GM23338 (cell line): ENCODE measurements around the gene LILRA6. TPM values are rescaled to one million over a fixed set of nuclear protein-coding genes. Genes with fewer than 3 reads are reported as not detected.

ENCODE experiments used
- ATAC-seq: fragments of 200-7000 bp; cut with Tn5 transposase; 3 replicates; pipeline ENCODE4 v1.9.1; 2020
- DNase-seq: peaks from one replicate; pipeline ENCODE4 v3.0.0-alpha.2; 2015; ENCODE audit warnings: low spot score
- H2AFZ ChIP-seq: fragments of 200-600 bp; sonication (generic); 2 replicates; pipeline ENCODE4 v1.8.0; 2016; ENCODE audit warnings: antibody characterized with exemption, mild to moderate bottlenecking, moderate library complexity
- H3F3A ChIP-seq: fragments of 200-600 bp; sonication (generic); replicated peaks from 2 replicates; pipeline ENCODE4 v1.8.0; 2017; ENCODE audit warnings: antibody characterized with exemption, mixed run types, low read depth
- H3K27ac ChIP-seq: fragments of 200-600 bp; sonication (generic); 2 replicates; pipeline ENCODE4 v1.6.1; 2016; ENCODE audit warnings: low read depth
- H3K27me3 ChIP-seq: fragments of 200-600 bp; sonication (generic); 2 replicates; pipeline ENCODE4 v1.8.0; 2016; ENCODE audit warnings: mild to moderate bottlenecking, mixed run types, moderate library complexity; ENCODE audit not compliant: insufficient read depth
- H3K36me3 ChIP-seq: fragments of 200-600 bp; sonication (generic); 2 replicates; pipeline ENCODE4 v1.8.0; 2016; ENCODE audit warnings: mild to moderate bottlenecking; ENCODE audit not compliant: insufficient read depth
- H3K4me1 ChIP-seq: fragments of 200-600 bp; sonication (generic); 2 replicates; pipeline ENCODE4 v1.8.0; 2016; ENCODE audit warnings: mild to moderate bottlenecking, moderate library complexity; ENCODE audit not compliant: insufficient read depth
- H3K4me2 ChIP-seq: fragments of 200-600 bp; sonication (generic); 2 replicates; pipeline ENCODE4 v1.7.1; 2017; ENCODE audit warnings: mixed run types
- H3K4me3 ChIP-seq: fragments of 200-600 bp; sonication (generic); 2 replicates; pipeline ENCODE4 v1.6.1; 2016; ENCODE audit warnings: mixed run types
- H3K79me2 ChIP-seq: fragments of 200-600 bp; sonication (generic); replicated peaks from 2 replicates; pipeline ENCODE4 v1.8.0; 2017; ENCODE audit warnings: mild to moderate bottlenecking; ENCODE audit not compliant: insufficient read depth
- H3K9me2 ChIP-seq: fragments of 200-600 bp; sonication (generic); 2 replicates; pipeline ENCODE4 v1.8.0; 2017; ENCODE audit not compliant: insufficient read depth
- H4K20me1 ChIP-seq: fragments of 200-600 bp; sonication (generic); replicated peaks from 2 replicates; pipeline ENCODE4 v1.8.0; 2017; ENCODE audit warnings: mild to moderate bottlenecking; ENCODE audit not compliant: insufficient read depth
- H3K27ac Mint-ChIP-seq: 2 replicates; pipeline ENCODE4 v1.8.0; 2020; ENCODE audit warnings: inconsistent platforms, mild to moderate bottlenecking, moderate library complexity, mixed read lengths
- H3K27me3 Mint-ChIP-seq: 3 replicates; pipeline ENCODE4 v1.8.0; 2022; ENCODE audit warnings: low read depth, mild to moderate bottlenecking, moderate library complexity, mixed read lengths, inconsistent platforms; ENCODE audit not compliant: insufficient read depth, poor library complexity
- H3K36me3 Mint-ChIP-seq: 3 replicates; pipeline ENCODE4 v1.8.0; 2021; ENCODE audit warnings: low read depth, mild to moderate bottlenecking, inconsistent platforms, moderate library complexity, mixed read lengths
- H3K4me1 Mint-ChIP-seq: 3 replicates; pipeline ENCODE4 v1.8.0; 2020; ENCODE audit warnings: mild to moderate bottlenecking, inconsistent platforms, mixed read lengths
- H3K4me3 Mint-ChIP-seq: 3 replicates; pipeline ENCODE4 v1.8.0; 2021; ENCODE audit warnings: moderate library complexity, mild to moderate bottlenecking, inconsistent platforms, mixed read lengths
- H3K9me3 Mint-ChIP-seq: 3 replicates; pipeline ENCODE4 v1.8.0; 2020; ENCODE audit warnings: moderate library complexity, mild to moderate bottlenecking, inconsistent platforms, mixed read lengths
- ETS1 ChIP-seq: IDR thresholded peaks from 2 replicates; pipeline ENCODE4 v1.6.1; 2016; ENCODE audit warnings: antibody characterized with exemption
- EZH2 ChIP-seq: fragments of 200-600 bp; sonication (generic); IDR thresholded peaks from one replicate; pipeline ENCODE4 v1.8.0; 2017; ENCODE audit warnings: antibody characterized with exemption, mild to moderate bottlenecking, low read depth; ENCODE audit not compliant: unreplicated experiment
- EZH2phosphoT487 ChIP-seq: fragments of 200-600 bp; sonication (generic); IDR thresholded peaks from one replicate; pipeline ENCODE4 v1.8.1; 2018; ENCODE audit warnings: antibody characterized with exemption; ENCODE audit not compliant: unreplicated experiment
- JUNB ChIP-seq: IDR thresholded peaks from one replicate; pipeline ENCODE4 v1.6.1; 2016; ENCODE audit warnings: antibody characterized with exemption; ENCODE audit not compliant: unreplicated experiment
- POLR2AphosphoS5 ChIP-seq: IDR thresholded peaks from 2 replicates; pipeline ENCODE4 v1.6.1; 2016; ENCODE audit warnings: antibody characterized with exemption, low read depth
- STAT1 ChIP-seq: IDR thresholded peaks from one replicate; pipeline ENCODE4 v1.6.1; 2016; ENCODE audit warnings: antibody characterized with exemption; ENCODE audit not compliant: unreplicated experiment
- ZNF114 ChIP-seq: fragments of 250-450 bp; sonication (Bioruptor Pico); IDR thresholded peaks from 2 replicates; pipeline ENCODE4 v1.5.0; 2020; ENCODE audit warnings: mild to moderate bottlenecking, moderate library complexity
- ZNF462 ChIP-seq: fragments of 250-450 bp; sonication (Bioruptor Pico); IDR thresholded peaks from 2 replicates; pipeline ENCODE4 v1.5.0; 2020; ENCODE audit warnings: mild to moderate bottlenecking, moderate library complexity
- polyA plus RNA-seq: library from polyadenylated mRNA; unstranded; fragments of >200 nt; fragmentation: Nextera tagmentation; extraction: Ambion mirVana; gene quantifications from 2 replicates; pipeline ENCODE4 v1.2.1, GENCODE V29; 2016
- total RNA-seq: library from RNA; depleted of rRNA; stranded (reverse); fragments of >200 nt; shearing (Covaris generic); gene quantifications from 2 replicates; pipeline ENCODE4 v1.2.3, GENCODE V29; 2014
- TF ChIP-seq, protein P1 (sequence below): IDR thresholded peaks from one replicate; pipeline ENCODE4 v1.6.1; 2018; ENCODE audit warnings: antibody characterized with exemption; ENCODE audit not compliant: unreplicated experiment

Gene LILRA6
- total and polyA plus RNA-seq, 2 experiments from 2014 or later = not detected

- TF ChIP-seq ZNF462 (CRISPR knock-in tag) (no peak), EZH2phosphoT487 (no peak), ZNF114 (CRISPR knock-in tag) (no peak)
Observed at GRCh38 chr19:54248016-54248601, 5.5 kb upstream of the LILRA6 start (continued).

DNA sequence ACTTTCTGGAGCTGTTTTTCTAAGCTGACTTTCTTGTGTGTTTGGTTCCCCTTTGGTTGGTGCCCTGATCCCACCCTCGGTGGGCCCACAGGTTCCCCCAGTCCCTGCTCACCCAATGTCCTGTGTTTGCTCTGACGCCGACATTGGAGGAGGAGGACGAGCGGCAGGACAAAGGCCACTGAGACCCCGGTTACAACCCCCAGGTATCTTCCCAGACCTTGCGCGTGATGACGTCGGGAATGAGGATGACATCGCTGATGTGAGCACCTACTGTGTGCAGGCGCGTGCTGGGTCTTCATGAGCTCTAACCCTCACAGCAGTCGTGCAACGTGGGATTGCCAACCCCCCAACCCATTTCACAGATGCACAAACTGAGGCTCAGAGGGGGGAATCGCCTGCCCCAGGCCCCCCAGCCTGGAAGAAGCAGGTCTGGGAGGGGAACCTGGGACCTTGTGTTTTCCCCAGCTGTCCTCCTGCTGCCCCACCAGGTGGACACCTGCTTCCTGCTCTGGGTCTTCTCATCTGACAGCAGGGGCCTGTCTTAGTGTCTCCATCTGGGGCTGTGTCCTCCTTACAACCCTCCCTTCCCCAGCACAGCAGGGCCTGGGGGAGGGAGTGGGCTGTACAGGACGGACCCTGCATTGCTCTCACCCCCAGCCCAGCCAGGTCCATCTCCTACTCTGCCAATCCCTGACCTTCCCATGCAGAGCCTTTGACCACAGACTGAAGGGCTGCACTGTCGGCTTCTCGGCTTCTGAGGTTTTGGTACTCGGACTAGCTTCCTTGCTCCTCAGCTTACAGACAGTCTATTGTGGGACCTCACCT lies 4.7 kb upstream of the LILRA6 start:
- Histone ChIP-seq H3K27ac (no peak overlapping the region), H3K4me3 (no peak overlapping the region), H3F3A (no peaks in the 10 kb centered on the region), H3K4me1 (no peaks in the 10 kb centered on the region), H2AFZ (no peak overlapping the region), H3K9me2 (no peaks in the 10 kb centered on the region), H4K20me1 (no peaks in the 10 kb centered on the region), H3K4me2 (no peak overlapping the region), H3K27me3 (no peaks in the 10 kb centered on the region), H3K36me3 (no peaks in the 10 kb centered on the region), H3K79me2 (no peaks in the 10 kb centered on the region)
- no peaks in the 10 kb centered on the region for H3K4me1 Mint-ChIP-seq
- ATAC-seq (no peak), DNase-seq (no peak)
- H3K4me3 Mint-ChIP-seq = no peak overlapping the region
- H3K27me3 Mint-ChIP-seq = no peaks in the 10 kb centered on the region
- no peaks in the 10 kb centered on the region for H3K9me3 Mint-ChIP-seq
- no peak overlapping the region for H3K27ac Mint-ChIP-seq
- H3K36me3 Mint-ChIP-seq = no peaks in the 10 kb centered on the region
- TF ChIP-seq, protein P1, sequence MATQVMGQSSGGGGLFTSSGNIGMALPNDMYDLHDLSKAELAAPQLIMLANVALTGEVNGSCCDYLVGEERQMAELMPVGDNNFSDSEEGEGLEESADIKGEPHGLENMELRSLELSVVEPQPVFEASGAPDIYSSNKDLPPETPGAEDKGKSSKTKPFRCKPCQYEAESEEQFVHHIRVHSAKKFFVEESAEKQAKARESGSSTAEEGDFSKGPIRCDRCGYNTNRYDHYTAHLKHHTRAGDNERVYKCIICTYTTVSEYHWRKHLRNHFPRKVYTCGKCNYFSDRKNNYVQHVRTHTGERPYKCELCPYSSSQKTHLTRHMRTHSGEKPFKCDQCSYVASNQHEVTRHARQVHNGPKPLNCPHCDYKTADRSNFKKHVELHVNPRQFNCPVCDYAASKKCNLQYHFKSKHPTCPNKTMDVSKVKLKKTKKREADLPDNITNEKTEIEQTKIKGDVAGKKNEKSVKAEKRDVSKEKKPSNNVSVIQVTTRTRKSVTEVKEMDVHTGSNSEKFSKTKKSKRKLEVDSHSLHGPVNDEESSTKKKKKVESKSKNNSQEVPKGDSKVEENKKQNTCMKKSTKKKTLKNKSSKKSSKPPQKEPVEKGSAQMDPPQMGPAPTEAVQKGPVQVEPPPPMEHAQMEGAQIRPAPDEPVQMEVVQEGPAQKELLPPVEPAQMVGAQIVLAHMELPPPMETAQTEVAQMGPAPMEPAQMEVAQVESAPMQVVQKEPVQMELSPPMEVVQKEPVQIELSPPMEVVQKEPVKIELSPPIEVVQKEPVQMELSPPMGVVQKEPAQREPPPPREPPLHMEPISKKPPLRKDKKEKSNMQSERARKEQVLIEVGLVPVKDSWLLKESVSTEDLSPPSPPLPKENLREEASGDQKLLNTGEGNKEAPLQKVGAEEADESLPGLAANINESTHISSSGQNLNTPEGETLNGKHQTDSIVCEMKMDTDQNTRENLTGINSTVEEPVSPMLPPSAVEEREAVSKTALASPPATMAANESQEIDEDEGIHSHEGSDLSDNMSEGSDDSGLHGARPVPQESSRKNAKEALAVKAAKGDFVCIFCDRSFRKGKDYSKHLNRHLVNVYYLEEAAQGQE = no peak
- TF ChIP-seq ETS1 = no peak
- TF ChIP-seq EZH2 = no peak
- TF ChIP-seq JUNB = no peak
- TF ChIP-seq POLR2AphosphoS5 = no peak
- no peak for TF ChIP-seq STAT1
